H9 (cell line): ENCODE results near the gene CDC45. TPM values are rescaled to one million over a fixed set of nuclear protein-coding genes. Genes with fewer than 3 reads are reported as not detected.

ENCODE experiments used
- DNase-seq: peaks from one replicate; pipeline ENCODE4 v3.0.0-alpha.2; 2017
- H2AFZ ChIP-seq: one replicate; pipeline ENCODE4 v1.6.1; 2013; ENCODE audit warnings: mild to moderate bottlenecking, low read length, control low read depth, moderate library complexity
- H2AK5ac ChIP-seq: 2 replicates; pipeline ENCODE4 v1.6.1; 2013; ENCODE audit warnings: low read length, control low read depth, mixed read lengths; ENCODE audit not compliant: insufficient read length
- H2BK120ac ChIP-seq: one replicate; pipeline ENCODE4 v1.6.1; 2013; ENCODE audit warnings: low read depth, mild to moderate bottlenecking, low read length, control low read depth, inconsistent platforms; ENCODE audit not compliant: poor library complexity, severe bottlenecking
- H2BK12ac ChIP-seq: 2 replicates; pipeline ENCODE4 v1.6.1; 2013; ENCODE audit warnings: low read length, control low read depth, mixed read lengths, low read depth; ENCODE audit not compliant: insufficient read length
- H2BK15ac ChIP-seq: 2 replicates; pipeline ENCODE4 v1.6.1; 2013; ENCODE audit warnings: low read depth, low read length, control low read depth
- H2BK20ac ChIP-seq: one replicate; pipeline ENCODE4 v1.6.1; 2013; ENCODE audit warnings: low read depth, mild to moderate bottlenecking, low read length, control low read depth, inconsistent platforms; ENCODE audit not compliant: poor library complexity, severe bottlenecking
- H2BK5ac ChIP-seq: 2 replicates; pipeline ENCODE4 v1.6.1; 2013; ENCODE audit warnings: low read length, control low read depth, mixed read lengths; ENCODE audit not compliant: insufficient read length
- H3K14ac ChIP-seq: 2 replicates; pipeline ENCODE4 v1.6.1; 2013; ENCODE audit warnings: low read length, control low read depth; ENCODE audit not compliant: insufficient read depth
- H3K18ac ChIP-seq: 2 replicates; pipeline ENCODE4 v1.6.1; 2013; ENCODE audit warnings: low read depth, mild to moderate bottlenecking, mixed read lengths, low read length, control low read depth; ENCODE audit not compliant: insufficient read length
- H3K23ac ChIP-seq: 2 replicates; pipeline ENCODE4 v1.6.1; 2013; ENCODE audit warnings: low read length, control low read depth, mixed read lengths, low read depth; ENCODE audit not compliant: insufficient read length
- H3K23me2 ChIP-seq: 2 replicates; pipeline ENCODE4 v1.6.1; 2013; ENCODE audit warnings: low read depth, mild to moderate bottlenecking, mixed read lengths, low read length, control low read depth; ENCODE audit not compliant: insufficient read length, poor library complexity, severe bottlenecking
- H3K27ac ChIP-seq: 2 replicates; pipeline ENCODE4 v1.5.1; 2013; ENCODE audit warnings: low read length, control low read depth, mixed read lengths, low read depth; ENCODE audit not compliant: insufficient read length
- H3K27me3 ChIP-seq: 2 replicates; pipeline ENCODE4 v1.6.1; 2013; ENCODE audit warnings: low read length, control low read depth, inconsistent platforms; ENCODE audit not compliant: insufficient read depth
- H3K4ac ChIP-seq: 2 replicates; pipeline ENCODE4 v1.6.1; 2013; ENCODE audit warnings: low read depth, mild to moderate bottlenecking, control low read depth, inconsistent platforms, low read length, moderate library complexity
- H3K4me1 ChIP-seq: 2 replicates; pipeline ENCODE4 v1.6.1; 2013; ENCODE audit warnings: low read length, control low read depth, inconsistent platforms; ENCODE audit not compliant: insufficient read depth
- H3K4me2 ChIP-seq: 2 replicates; pipeline ENCODE4 v1.6.1; 2013; ENCODE audit warnings: low read length, control low read depth, mixed read lengths; ENCODE audit not compliant: insufficient read length, insufficient read depth
- H3K56ac ChIP-seq: 2 replicates; pipeline ENCODE4 v1.6.1; 2013; ENCODE audit warnings: low read depth, mild to moderate bottlenecking, mixed read lengths, low read length, control low read depth; ENCODE audit not compliant: insufficient read length
- H3K79me1 ChIP-seq: 2 replicates; pipeline ENCODE4 v1.6.1; 2013; ENCODE audit warnings: low read depth, mild to moderate bottlenecking, moderate library complexity, low read length, control low read depth, inconsistent platforms; ENCODE audit not compliant: insufficient read depth, poor library complexity, severe bottlenecking
- H3K79me2 ChIP-seq: 2 replicates; pipeline ENCODE4 v1.6.1; 2013; ENCODE audit warnings: low read length, control low read depth, inconsistent platforms; ENCODE audit not compliant: insufficient read depth
- H3K9ac ChIP-seq: 2 replicates; pipeline ENCODE4 v1.6.1; 2013; ENCODE audit warnings: low read length, control low read depth, mixed read lengths; ENCODE audit not compliant: insufficient read length; ENCODE audit errors: extremely low read depth
- H3K9me3 ChIP-seq: one replicate; pipeline ENCODE4 v1.6.1; 2013; ENCODE audit warnings: low read depth, low read length, inconsistent platforms; ENCODE audit not compliant: control insufficient read depth
- H3T11ph ChIP-seq: one replicate; pipeline ENCODE4 v1.6.1; 2013; ENCODE audit warnings: mild to moderate bottlenecking, low read length, control low read depth, inconsistent platforms
- H4K20me1 ChIP-seq: one replicate; pipeline ENCODE4 v1.6.1; 2013; ENCODE audit not compliant: control insufficient read depth, insufficient read length, insufficient read depth
- H4K5ac ChIP-seq: 2 replicates; pipeline ENCODE4 v1.6.1; 2013; ENCODE audit warnings: low read depth, mild to moderate bottlenecking, mixed read lengths, low read length, control low read depth; ENCODE audit not compliant: insufficient read length
- H4K8ac ChIP-seq: replicated peaks from 2 replicates; pipeline ENCODE4 v1.6.1; 2013; ENCODE audit warnings: low read length, control low read depth, mixed read lengths, low read depth; ENCODE audit not compliant: insufficient read length
- H4K91ac ChIP-seq: 2 replicates; pipeline ENCODE4 v1.6.1; 2013; ENCODE audit warnings: low read depth, mild to moderate bottlenecking, moderate library complexity, mixed read lengths, low read length, control low read depth; ENCODE audit not compliant: insufficient read length
- H3K27ac Mint-ChIP-seq, 3 experiments: 2 replicates in 2 of 3; 3 replicates in 1 of 3; pipeline ENCODE4 v1.8.0; 2020 to 2021; ENCODE audit warnings: mixed read lengths in 3 of 3, mild to moderate bottlenecking in 1 of 3, moderate library complexity in 1 of 3
- H3K27me3 Mint-ChIP-seq: 2 replicates; pipeline ENCODE4 v1.8.0; 2021; ENCODE audit warnings: low read depth, mild to moderate bottlenecking, moderate library complexity, mixed read lengths
- H3K36me3 Mint-ChIP-seq, 3 experiments: 2 replicates in 2 of 3; 3 replicates in 1 of 3; pipeline ENCODE4 v1.8.0; 2020 to 2021; ENCODE audit warnings: low read depth in 3 of 3, mixed read lengths in 3 of 3; ENCODE audit not compliant: insufficient read depth in 1 of 3
- H3K4me1 Mint-ChIP-seq, 2 experiments: 2 replicates each; pipeline ENCODE4 v1.8.0; 2020; ENCODE audit warnings: mixed read lengths in 2 of 2
- H3K4me3 Mint-ChIP-seq, 2 experiments: 2 replicates in 1 of 2; 3 replicates in 1 of 2; pipeline ENCODE4 v1.8.0; 2020 to 2021; ENCODE audit warnings: mild to moderate bottlenecking in 2 of 2, mixed read lengths in 2 of 2, moderate library complexity in 1 of 2
- H3K9me3 Mint-ChIP-seq, 2 experiments: 2 replicates in 1 of 2; 3 replicates in 1 of 2; pipeline ENCODE4 v1.8.0; 2020; ENCODE audit warnings: mild to moderate bottlenecking in 2 of 2, mixed read lengths in 2 of 2, moderate library complexity in 1 of 2
- WGBS: extraction: QIAGEN DNeasy Blood & Tissue Kit; methylation state at CpG from one replicate; pipeline ENCODE4 v1.1.7; 2013; ENCODE audit warnings: missing lambda C conversion rate, low lambda C conversion rate, mixed read lengths; ENCODE audit not compliant: insufficient read length; ENCODE audit errors: extremely low coverage; 5-methylcytosine and 5-hydroxymethylcytosine counted together
- total RNA-seq: library from RNA; stranded (reverse); gene quantifications from 2 replicates; pipeline ENCODE4 v1.2.1, GENCODE V29; 2021
- TF ChIP-seq, protein P1 (sequence below): fragments of 200-600 bp; sonication (generic); conservative IDR thresholded peaks from 3 replicates; pipeline ENCODE4 v1.8.0; 2021; ENCODE audit warnings: antibody characterized with exemption, mild to moderate bottlenecking

CDC45 gene
- total RNA-seq, 1 experiment from 2014 or later: 35.7 TPM

DNA sequence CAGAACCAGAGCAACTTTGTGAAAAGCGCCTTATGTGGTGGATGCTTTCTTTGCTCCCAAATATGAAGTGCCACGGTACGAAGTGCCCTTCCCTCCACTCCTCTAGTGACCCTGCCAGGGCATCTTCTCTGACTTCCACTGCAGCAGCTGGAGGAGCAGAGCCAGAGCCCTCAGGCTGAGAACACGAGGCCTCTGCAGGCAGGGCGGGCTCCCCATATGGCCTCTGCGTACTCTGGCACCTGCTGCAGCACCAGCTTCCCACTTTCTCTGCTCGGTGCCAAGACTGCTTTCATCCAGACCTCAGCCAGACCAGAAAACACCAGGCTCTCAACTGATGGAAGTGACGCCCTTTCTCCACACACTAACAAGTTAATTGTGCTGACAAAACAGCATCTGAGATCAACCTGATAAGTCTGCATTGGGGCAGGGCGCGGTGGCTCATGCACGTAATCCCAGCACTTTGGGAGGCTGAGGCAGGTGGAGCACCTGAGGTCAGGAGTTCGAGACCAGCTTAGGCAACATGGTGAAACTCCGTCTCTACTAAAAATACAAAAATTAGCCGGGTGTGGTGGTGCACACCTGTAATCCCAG lies 13.5 kb upstream of the CDC45 start:
- no peak overlapping the region for H3K23ac ChIP-seq
- H4K8ac ChIP-seq: no peak overlapping the region
- no peaks in the 10 kb centered on the region for H3K9me3 ChIP-seq
- no peak overlapping the region for H4K5ac ChIP-seq
- Mint-ChIP-seq H3K27me3 (no peaks in the 10 kb centered on the region; the same call in 1 of the 2 replicates), H3K4me1 (no peaks in the 10 kb centered on the region), H3K36me3 (peaks cover 35 to 85% (median 61%) of the 10 kb centered on the region in 3 experiments; a peak in 6 of 7 replicates), H3K9me3 (no peaks in the 10 kb centered on the region; a peak in 1 of 5 replicates), H3K27ac (no peak overlapping the region), H3K4me3 (no peak overlapping the region)
- H3K14ac ChIP-seq: no peak overlapping the region
- H3T11ph ChIP-seq: no peak overlapping the region
- H2BK120ac ChIP-seq: no peak overlapping the region
- no peak overlapping the region for H2BK5ac ChIP-seq
- H2BK15ac ChIP-seq: no peak overlapping the region
- no peak overlapping the region for H2AK5ac ChIP-seq
- H3K27ac ChIP-seq: no peak overlapping the region
- no peak overlapping the region for H3K18ac ChIP-seq
- TF ChIP-seq, protein P1, sequence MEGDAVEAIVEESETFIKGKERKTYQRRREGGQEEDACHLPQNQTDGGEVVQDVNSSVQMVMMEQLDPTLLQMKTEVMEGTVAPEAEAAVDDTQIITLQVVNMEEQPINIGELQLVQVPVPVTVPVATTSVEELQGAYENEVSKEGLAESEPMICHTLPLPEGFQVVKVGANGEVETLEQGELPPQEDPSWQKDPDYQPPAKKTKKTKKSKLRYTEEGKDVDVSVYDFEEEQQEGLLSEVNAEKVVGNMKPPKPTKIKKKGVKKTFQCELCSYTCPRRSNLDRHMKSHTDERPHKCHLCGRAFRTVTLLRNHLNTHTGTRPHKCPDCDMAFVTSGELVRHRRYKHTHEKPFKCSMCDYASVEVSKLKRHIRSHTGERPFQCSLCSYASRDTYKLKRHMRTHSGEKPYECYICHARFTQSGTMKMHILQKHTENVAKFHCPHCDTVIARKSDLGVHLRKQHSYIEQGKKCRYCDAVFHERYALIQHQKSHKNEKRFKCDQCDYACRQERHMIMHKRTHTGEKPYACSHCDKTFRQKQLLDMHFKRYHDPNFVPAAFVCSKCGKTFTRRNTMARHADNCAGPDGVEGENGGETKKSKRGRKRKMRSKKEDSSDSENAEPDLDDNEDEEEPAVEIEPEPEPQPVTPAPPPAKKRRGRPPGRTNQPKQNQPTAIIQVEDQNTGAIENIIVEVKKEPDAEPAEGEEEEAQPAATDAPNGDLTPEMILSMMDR: no peak
- H3K23me2 ChIP-seq: no peaks in the 10 kb centered on the region
- no peaks in the 10 kb centered on the region for H3K27me3 ChIP-seq
- H3K4me2 ChIP-seq: no peak overlapping the region
- WGBS: no CpG with 5 or more reads among the region's 14 CpGs
- no peak overlapping the region for H2BK20ac ChIP-seq
- H3K4ac ChIP-seq: no peak overlapping the region
- no peak overlapping the region for H3K9ac ChIP-seq
- H2AFZ ChIP-seq: no peak overlapping the region
- no peaks in the 10 kb centered on the region for H4K20me1 ChIP-seq
- H4K91ac ChIP-seq: no peak overlapping the region
- no peak for DNase-seq
- no peak overlapping the region for H2BK12ac ChIP-seq
- H3K4me1 ChIP-seq: no peaks in the 10 kb centered on the region
- no peaks in the 10 kb centered on the region for H3K79me2 ChIP-seq
- no peaks in the 10 kb centered on the region for H3K79me1 ChIP-seq
- H3K56ac ChIP-seq: no peak overlapping the region
